RWPE2 (cell line): ENCODE measurements around the gene RASSF8.

Experiments
- ATAC-seq: fragments of 200-7000 bp; cut with Tn5 transposase; 3 replicates; pipeline ENCODE4 v1.9.1; 2021; ENCODE audit warnings: low read depth
- DNase-seq: peaks from one replicate; pipeline ENCODE4 v3.0.0-alpha.2; 2020; ENCODE audit warnings: low spot score
- H3K27ac ChIP-seq: fragments of 450-650 bp; 2 replicates; pipeline ENCODE4 v1.5.1; 2017; ENCODE audit warnings: mild to moderate bottlenecking; ENCODE audit not compliant: poor library complexity, severe bottlenecking
- H3K27me3 ChIP-seq: fragments of 250-450 bp; sonication (Bioruptor Pico); 2 replicates; pipeline ENCODE4 v1.5.1; 2021; ENCODE audit warnings: mild to moderate bottlenecking, moderate library complexity; ENCODE audit not compliant: insufficient read depth, poor library complexity, severe bottlenecking
- H3K36me3 ChIP-seq: fragments of 250-450 bp; sonication (Bioruptor Pico); 2 replicates; pipeline ENCODE4 v1.5.1; 2020; ENCODE audit warnings: low read depth, mild to moderate bottlenecking, moderate library complexity
- H3K4me1 ChIP-seq: fragments of 250-450 bp; sonication (Bioruptor Pico); 2 replicates; pipeline ENCODE4 v1.5.1; 2021; ENCODE audit warnings: mild to moderate bottlenecking, moderate library complexity; ENCODE audit not compliant: insufficient read depth, poor library complexity, severe bottlenecking
- H3K4me3 ChIP-seq: fragments of 250-450 bp; sonication (Bioruptor Pico); 2 replicates; pipeline ENCODE4 v1.5.1; 2021; ENCODE audit warnings: mild to moderate bottlenecking, moderate library complexity; ENCODE audit not compliant: severe bottlenecking
- H3K9me3 ChIP-seq: fragments of 250-450 bp; sonication (Bioruptor Pico); 2 replicates; pipeline ENCODE4 v1.5.1; 2021; ENCODE audit warnings: mild to moderate bottlenecking, moderate library complexity; ENCODE audit not compliant: severe bottlenecking
- TF ChIP-seq, protein P1 (sequence below): fragments of 450-650 bp; IDR thresholded peaks from one replicate; pipeline ENCODE4 v1.5.1; 2017; ENCODE audit warnings: mild to moderate bottlenecking, moderate library complexity; ENCODE audit not compliant: poor library complexity, severe bottlenecking

RASSF8 gene

DNA sequence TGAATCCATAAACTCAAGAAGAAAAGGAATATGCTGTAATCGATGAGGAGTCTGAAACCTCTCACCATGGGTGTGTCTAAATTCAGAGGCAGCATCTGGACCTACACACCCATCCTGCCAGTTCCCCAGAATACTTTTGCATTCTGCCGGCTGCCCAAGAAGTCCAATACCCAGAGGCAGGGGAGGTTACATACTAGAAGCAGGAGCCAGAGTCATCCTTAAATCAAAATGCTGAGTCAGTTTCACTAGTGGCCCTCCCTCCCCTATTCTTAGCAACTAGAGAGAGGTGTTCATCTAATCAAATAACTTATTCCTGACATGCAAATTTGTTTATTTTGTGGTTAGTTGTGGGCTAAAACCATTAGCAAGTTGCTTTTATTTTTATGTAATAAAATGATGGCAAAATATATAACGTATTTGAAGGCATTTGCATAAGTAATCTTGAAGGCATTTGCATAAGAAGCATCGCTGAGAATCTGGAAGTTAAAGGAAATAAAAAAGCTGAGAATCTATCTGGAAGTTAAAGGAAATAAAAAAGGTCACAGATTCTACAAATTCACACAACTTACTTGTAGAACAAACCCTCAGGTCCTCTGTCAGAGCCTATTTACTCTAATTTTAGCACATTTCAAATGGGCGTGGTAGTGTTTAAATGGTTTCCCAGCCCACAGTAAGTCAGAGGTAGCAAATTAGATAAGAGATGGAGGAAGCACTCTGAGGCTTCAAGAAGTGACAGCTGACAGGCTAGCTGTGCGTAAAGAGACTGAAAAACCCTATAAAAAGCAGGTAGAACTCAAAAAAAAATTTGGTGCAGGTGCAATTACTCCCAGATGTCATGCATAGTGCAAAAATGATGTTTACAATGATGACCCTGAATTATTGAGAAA is 158.6 kb downstream of the RASSF8 start:
- H3K4me3 ChIP-seq: no peak overlapping the region
- no peaks in the 10 kb centered on the region for H3K9me3 ChIP-seq
- no peak for ATAC-seq
- TF ChIP-seq, protein P1, sequence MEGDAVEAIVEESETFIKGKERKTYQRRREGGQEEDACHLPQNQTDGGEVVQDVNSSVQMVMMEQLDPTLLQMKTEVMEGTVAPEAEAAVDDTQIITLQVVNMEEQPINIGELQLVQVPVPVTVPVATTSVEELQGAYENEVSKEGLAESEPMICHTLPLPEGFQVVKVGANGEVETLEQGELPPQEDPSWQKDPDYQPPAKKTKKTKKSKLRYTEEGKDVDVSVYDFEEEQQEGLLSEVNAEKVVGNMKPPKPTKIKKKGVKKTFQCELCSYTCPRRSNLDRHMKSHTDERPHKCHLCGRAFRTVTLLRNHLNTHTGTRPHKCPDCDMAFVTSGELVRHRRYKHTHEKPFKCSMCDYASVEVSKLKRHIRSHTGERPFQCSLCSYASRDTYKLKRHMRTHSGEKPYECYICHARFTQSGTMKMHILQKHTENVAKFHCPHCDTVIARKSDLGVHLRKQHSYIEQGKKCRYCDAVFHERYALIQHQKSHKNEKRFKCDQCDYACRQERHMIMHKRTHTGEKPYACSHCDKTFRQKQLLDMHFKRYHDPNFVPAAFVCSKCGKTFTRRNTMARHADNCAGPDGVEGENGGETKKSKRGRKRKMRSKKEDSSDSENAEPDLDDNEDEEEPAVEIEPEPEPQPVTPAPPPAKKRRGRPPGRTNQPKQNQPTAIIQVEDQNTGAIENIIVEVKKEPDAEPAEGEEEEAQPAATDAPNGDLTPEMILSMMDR: no peak
- peaks cover 5% of the 10 kb centered on the region for H3K4me1 ChIP-seq
- DNase-seq: no peak
- peaks cover 3% of the 10 kb centered on the region for H3K27me3 ChIP-seq
- H3K36me3 ChIP-seq: no peaks in the 10 kb centered on the region
- no peak overlapping the region for H3K27ac ChIP-seq

DNA sequence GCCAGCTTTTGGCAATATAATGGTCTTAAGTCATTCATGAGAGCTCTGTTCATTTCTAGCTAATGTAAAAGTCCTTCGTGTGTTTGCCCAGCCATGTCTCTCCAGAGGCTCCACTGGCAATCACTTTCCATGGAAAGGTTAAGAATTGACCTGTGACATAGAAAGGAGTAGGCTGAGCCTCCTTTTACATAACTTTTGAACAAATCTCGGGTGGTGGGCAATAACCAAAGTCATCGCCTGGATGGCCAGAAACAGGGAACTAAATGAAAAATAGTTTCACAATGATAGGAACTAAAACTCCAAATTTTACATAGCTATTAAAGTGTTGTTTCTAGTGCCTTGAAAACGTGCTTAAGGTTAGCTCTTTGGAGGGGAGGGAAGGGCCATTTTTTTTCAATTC is 159.8 kb downstream of the RASSF8 start:
- Histone ChIP-seq H3K36me3 (no peaks in the 10 kb centered on the region), H3K27ac (no peak overlapping the region), H3K9me3 (no peaks in the 10 kb centered on the region), H3K27me3 (peaks cover 8% of the 10 kb centered on the region), H3K4me1 (peaks cover 2% of the 10 kb centered on the region), H3K4me3 (no peak overlapping the region)
- no peak for ATAC-seq
- no peak for DNase-seq
- TF ChIP-seq, protein P1: no peak

DNA sequence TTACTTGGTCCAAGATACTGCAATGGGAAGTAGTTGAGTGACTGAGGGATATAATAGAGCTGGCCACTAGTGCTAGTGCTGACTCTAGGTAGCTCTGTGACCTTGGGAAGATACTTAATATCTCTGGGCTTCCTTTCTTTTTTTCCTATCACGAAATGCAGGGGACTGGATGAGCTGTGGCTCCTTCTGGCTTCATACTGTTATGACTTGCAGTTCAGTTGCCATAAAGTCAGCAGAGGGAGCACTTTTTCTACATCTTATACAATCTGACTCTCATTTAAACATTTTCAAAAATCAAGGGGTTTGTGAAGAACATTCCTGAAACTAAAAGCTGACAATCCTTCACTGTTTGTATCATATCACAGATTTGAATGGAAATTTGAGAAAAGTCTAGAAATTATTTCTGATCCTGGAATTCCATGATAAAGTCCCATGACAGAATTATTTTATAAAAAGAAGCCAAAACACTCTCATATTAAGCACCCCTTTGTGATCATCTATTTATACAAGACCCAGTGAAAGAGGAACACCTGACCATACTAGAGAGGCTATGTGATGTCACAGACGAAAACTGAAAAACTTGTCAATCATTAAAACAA is 161.0 kb downstream of the RASSF8 start:
- Histone ChIP-seq H3K36me3 (no peaks in the 10 kb centered on the region), H3K9me3 (no peaks in the 10 kb centered on the region), H3K27me3 (peaks cover 17% of the 10 kb centered on the region), H3K4me3 (no peak overlapping the region), H3K27ac (no peak overlapping the region), H3K4me1 (no peaks in the 10 kb centered on the region)
- peak; percentile 51; the same call in 2 of the 3 replicates for ATAC-seq
- TF ChIP-seq, protein P1: peak; percentile 64
- no peak for DNase-seq

DNA sequence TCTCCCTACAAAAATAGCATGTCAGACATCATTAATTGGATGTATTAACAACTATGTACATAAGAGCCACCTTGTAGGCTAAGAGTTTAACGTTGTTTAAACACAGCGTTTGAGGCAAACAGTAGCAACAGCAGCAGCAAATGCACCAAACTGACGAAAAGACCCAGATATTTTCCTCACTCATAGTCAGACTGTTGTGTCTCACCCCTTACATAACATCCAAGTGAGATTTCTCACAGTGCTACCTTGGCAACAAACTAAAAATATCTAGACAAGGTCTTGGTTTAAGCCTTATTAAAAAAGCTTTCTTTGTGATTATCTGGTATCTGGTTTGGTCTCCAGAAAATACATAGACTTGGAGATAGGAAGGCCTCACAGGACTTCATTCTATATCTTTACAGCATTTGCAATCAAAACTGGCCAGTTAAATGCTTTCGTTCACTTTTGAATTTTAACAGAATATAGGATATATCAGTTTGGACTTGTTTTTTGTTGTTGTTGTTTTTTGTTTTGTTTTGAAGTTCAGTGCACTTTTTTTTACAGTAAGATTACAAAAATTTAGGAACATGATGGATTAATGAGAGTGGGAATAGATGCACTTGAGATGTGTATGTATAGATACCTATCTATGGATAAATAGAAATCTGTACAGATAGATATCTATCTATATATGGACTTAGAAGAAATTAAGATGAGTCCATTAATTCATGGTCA is 162.2 kb downstream of the RASSF8 start:
- no peak overlapping the region for H3K27ac ChIP-seq
- no peak overlapping the region for H3K4me3 ChIP-seq
- ATAC-seq (no peak), DNase-seq (no peak)
- TF ChIP-seq, protein P1: no peak
- H3K27me3 ChIP-seq: peaks cover 20% of the 10 kb centered on the region
- no peaks in the 10 kb centered on the region for H3K4me1 ChIP-seq
- H3K9me3 ChIP-seq: no peaks in the 10 kb centered on the region
- no peaks in the 10 kb centered on the region for H3K36me3 ChIP-seq
